OCI-LY7 (cell line): ENCODE data around the gene EFHD2. TPM values are rescaled to one million over a fixed set of nuclear protein-coding genes. Genes with fewer than 3 reads are reported as not detected.
A peak's percentile ranks its signal among the peaks of the same experiment; 100 is the strongest.

Source experiments
- BruUV-seq: library from RNA; stranded (reverse); fragments of 400-500 nt; replicated peaks from 2 replicates; lab custom pipeline; 2021; lab: Mats Ljungman, UMichigan
- CTCF ChIA-PET: fragments of 300-600 bp; sonication (Branson Sonifier 250); formaldehyde crosslinking; loops from one replicate; lab custom pipeline; 2022; ENCODE audit warnings: antibody characterized with exemption; ENCODE audit not compliant: unreplicated experiment; lab: Charles Lee
- POLR2A ChIA-PET: fragments of 300-600 bp; sonication (Branson Sonifier 250); formaldehyde crosslinking; loops from one replicate; lab custom pipeline; 2022; ENCODE audit warnings: antibody characterized with exemption; lab: Charles Lee
- DNase-seq: peaks from one replicate; pipeline ENCODE4 v3.0.0-alpha.2; 2015; ENCODE audit warnings: low spot score
- H2AFZ ChIP-seq: fragments of 200-600 bp; sonication (generic), shearing (Covaris generic); 2 replicates; pipeline ENCODE4 v1.6.1; 2014; ENCODE audit warnings: mild to moderate bottlenecking, antibody characterized with exemption, low read length, moderate library complexity
- H3K27ac ChIP-seq: fragments of 200-600 bp; sonication (generic); 2 replicates; pipeline ENCODE4 v1.5.1; 2014; ENCODE audit warnings: mixed run types, low read depth, mild to moderate bottlenecking, moderate library complexity, low read length, inconsistent platforms; ENCODE audit not compliant: poor library complexity, severe bottlenecking
- H3K36me3 ChIP-seq: fragments of 200-600 bp; sonication (generic); 2 replicates; pipeline ENCODE4 v1.6.1; 2014; ENCODE audit warnings: mild to moderate bottlenecking, antibody characterized with exemption, low read length, moderate library complexity, mixed read lengths; ENCODE audit not compliant: insufficient read depth
- H3K4me1 ChIP-seq: fragments of 200-600 bp; sonication (generic); 2 replicates; pipeline ENCODE4 v1.5.1; 2014; ENCODE audit warnings: mild to moderate bottlenecking, low read length; ENCODE audit not compliant: insufficient read depth, poor library complexity, severe bottlenecking
- H3K4me2 ChIP-seq: fragments of 200-600 bp; sonication (generic); 2 replicates; pipeline ENCODE4 v1.6.1; 2014; ENCODE audit warnings: mild to moderate bottlenecking, low read length
- H3K4me3 ChIP-seq: fragments of 200-600 bp; sonication (generic); 2 replicates; pipeline ENCODE4 v1.5.1; 2014; ENCODE audit warnings: mild to moderate bottlenecking, low read depth, low read length; ENCODE audit not compliant: poor library complexity, severe bottlenecking
- H3K79me2 ChIP-seq: fragments of 200-600 bp; sonication (generic); 2 replicates; pipeline ENCODE4 v1.6.1; 2016; ENCODE audit warnings: low read depth, mild to moderate bottlenecking, low read length, moderate library complexity, mixed read lengths; ENCODE audit not compliant: insufficient read depth
- H3K9me2 ChIP-seq: fragments of 200-600 bp; sonication (generic); 2 replicates; pipeline ENCODE4 v1.6.1; 2016; ENCODE audit warnings: mild to moderate bottlenecking, low read length, mixed read lengths; ENCODE audit not compliant: insufficient read depth
- H3K9me3 ChIP-seq: fragments of 200-600 bp; sonication (generic); 2 replicates; pipeline ENCODE4 v1.6.1; 2014; ENCODE audit warnings: mild to moderate bottlenecking, mixed run types, low read length, mixed read lengths
- H4K20me1 ChIP-seq: fragments of 200-600 bp; sonication (generic); 2 replicates; pipeline ENCODE4 v1.6.1; 2014; ENCODE audit warnings: mild to moderate bottlenecking, antibody characterized with exemption, low read length, moderate library complexity, mixed read lengths; ENCODE audit not compliant: insufficient read depth
- CTCF ChIP-seq: fragments of 200-600 bp; sonication (generic); conservative IDR thresholded peaks from 2 replicates; pipeline ENCODE4 v1.5.1; 2014; ENCODE audit warnings: mild to moderate bottlenecking, antibody characterized with exemption, low read length, moderate library complexity, mixed read lengths
- EZH2phosphoT487 ChIP-seq: fragments of 200-600 bp; sonication (generic); IDR thresholded peaks from 2 replicates; pipeline ENCODE4 v1.6.1; 2018; ENCODE audit warnings: low read depth, borderline replicate concordance, mild to moderate bottlenecking, mixed run types, antibody characterized with exemption, low read length, moderate library complexity, mixed read lengths
- intact Hi-C: fragments of 100-400 bp; cut with micrococcal nuclease; formaldehyde crosslinking; loops from one replicate; pipeline ENCODE4 v1.10.0; 2022; ENCODE audit not compliant: unreplicated experiment
- total RNA-seq, 2 experiments: library from RNA; depleted of rRNA in 1 of 2; stranded (reverse); fragments of >200 nt in 1 of 2; shearing (Covaris generic) in 1 of 2; gene quantifications; 2 replicates each; pipeline ENCODE4 v1.2.3, GENCODE V29; 2014 to 2022

EFHD2 gene
- total RNA-seq, 2 experiments from 2014 or later, result 27.3 to 42.0 TPM

- ChIA-PET POLR2A (no interaction called here), CTCF (no interaction called here)
- no peaks in the 10 kb centered on the region for H3K9me2 ChIP-seq
- H3K9me3 ChIP-seq, result no peaks in the 10 kb centered on the region
- no peaks in the 10 kb centered on the region for H3K79me2 ChIP-seq
- H3K36me3 ChIP-seq, result peaks cover 10% of the 10 kb centered on the region; the same call in 1 of the 2 replicates
- no peaks in the 10 kb centered on the region for H4K20me1 ChIP-seq
- H2AFZ ChIP-seq, result no peak overlapping the region
- no peak for TF ChIP-seq CTCF
- no peak for TF ChIP-seq EZH2phosphoT487
- intact Hi-C loops, result no loop called here
- H3K4me2 ChIP-seq, result no peak overlapping the region
- H3K4me1 ChIP-seq, result no peaks in the 10 kb centered on the region
- H3K27ac ChIP-seq, result no peak overlapping the region
- no peak overlapping the region for H3K4me3 ChIP-seq
- no peak for DNase-seq
- BruUV-seq, result no TSS peak
Observed at GRCh38 chr1:15428815-15429435, 19.2 kb downstream of the EFHD2 start.

GRCh38 chr1:15429701-15430149 is 20.0 kb downstream of the EFHD2 start:
- no peak overlapping the region for H3K4me2 ChIP-seq
- POLR2A ChIA-PET, result interaction anchor here (0.6 kb wide), 1 partner anchor 36 kb away, joined by 3 read pairs; no protein-coding TSS in a partner anchor
- intact Hi-C loops, result loop anchor here (5.0 kb wide), 1 partner anchor 313 kb away; the partner anchor contains the start of gene TMEM82

More at GRCh38 chr1:15429701-15430149, 20.0 kb downstream of the EFHD2 start:
- H3K36me3 ChIP-seq, result peaks cover 10% of the 10 kb centered on the region; the same call in 1 of the 2 replicates
- H3K9me3 ChIP-seq, result no peaks in the 10 kb centered on the region
- no peak overlapping the region for H2AFZ ChIP-seq
- no peaks in the 10 kb centered on the region for H3K4me1 ChIP-seq
- TF ChIP-seq EZH2phosphoT487 (no peak), CTCF (no peak)
- H4K20me1 ChIP-seq, result no peaks in the 10 kb centered on the region
- H3K27ac ChIP-seq, result no peak overlapping the region
- TSS peak; percentile 60 for BruUV-seq
- no peaks in the 10 kb centered on the region for H3K9me2 ChIP-seq
- CTCF ChIA-PET, result no interaction called here
- no peak overlapping the region for H3K4me3 ChIP-seq
- H3K79me2 ChIP-seq, result no peaks in the 10 kb centered on the region
- no peak for DNase-seq
